Transverse colon (tissue), 3 donors: ENCODE data around the gene RANBP10.

Experiments
- EP300 ChIP-seq: sonication (generic); formaldehyde crosslinking; IDR thresholded peaks from one replicate; pipeline ENCODE4 v1.6.1; 2017; ENCODE audit warnings: antibody characterized with exemption, low read depth
- POLR2AphosphoS5 ChIP-seq, 3 donors: sonication (generic); formaldehyde crosslinking; IDR thresholded peaks; one replicate each; pipeline ENCODE4 v1.6.1; 2016; ENCODE audit warnings: antibody characterized with exemption in 3 of 3

DNA sequence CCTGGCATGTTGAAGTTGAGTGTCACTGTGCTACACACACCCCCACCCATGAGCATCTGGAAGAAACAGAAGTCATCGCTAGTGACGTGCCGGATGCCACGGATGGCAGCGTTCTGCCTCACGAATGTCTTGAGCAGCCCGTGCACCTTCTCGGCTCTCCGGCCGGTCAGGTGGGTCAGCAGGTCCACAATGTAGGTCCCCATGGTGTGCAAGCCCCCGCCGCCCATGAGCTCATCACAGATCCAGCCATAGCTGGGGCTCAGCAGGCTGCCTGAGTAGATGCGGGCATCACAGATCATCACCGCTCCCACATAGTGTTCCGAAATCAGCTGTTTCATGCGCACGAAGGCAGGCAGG lies 130.8 kb downstream of the RANBP10 start:
- TF ChIP-seq POLR2AphosphoS5 (IDR thresholded peaks at IDR 0.05) (no peak), EP300 (no peak)
